Left ventricle myocardium inferior (tissue), 1 donor: Measurements from ENCODE around the gene BAZ1B. TPM values are rescaled to one million over a fixed set of nuclear protein-coding genes. Genes with fewer than 3 reads are reported as not detected.
"Not testable (repeated sequence)": the region's sequence is repeated elsewhere in the genome, so short reads cannot be mapped to it uniquely, and the experiment has no call there.

ENCODE experiments used
- DNase-seq: peaks from one replicate; pipeline ENCODE4 v3.0.0-alpha.2; 2020
- H3K27ac ChIP-seq: fragments of 200-600 bp; replicated peaks from 2 replicates; pipeline ENCODE4 v1.8.0; 2021
- H3K27me3 ChIP-seq: fragments of 200-600 bp; 2 replicates; pipeline ENCODE4 v1.8.0; 2021; ENCODE audit warnings: low read depth
- H3K36me3 ChIP-seq: fragments of 200-600 bp; 2 replicates; pipeline ENCODE4 v1.8.0; 2021
- H3K4me1 ChIP-seq: fragments of 200-600 bp; 2 replicates; pipeline ENCODE4 v1.8.0; 2021
- H3K4me3 ChIP-seq: fragments of 200-600 bp; 2 replicates; pipeline ENCODE4 v1.8.0; 2021; ENCODE audit warnings: mild to moderate bottlenecking, moderate library complexity
- H3K9me3 ChIP-seq: fragments of 200-600 bp; replicated peaks from 2 replicates; pipeline ENCODE4 v1.8.0; 2021
- intact Hi-C: fragments of 100-400 bp; cut with micrococcal nuclease; formaldehyde crosslinking; loops from one replicate; pipeline ENCODE4 v1.11.0; 2022
- total RNA-seq: library from RNA; stranded (reverse); fragmentation: NEBNext Ultra II Directional; extraction: Animal tissue kit (Norgen Biotek cat#: 25700); gene quantifications from one replicate; pipeline ENCODE4 v1.2.1, GENCODE V29; 2021
- TF ChIP-seq, protein P1 (sequence below): fragments of 200-600 bp; IDR thresholded peaks from 2 replicates; pipeline ENCODE4 v1.8.0; 2021; ENCODE audit warnings: antibody characterized with exemption, mild to moderate bottlenecking, borderline replicate concordance
- donor health status: DM: no; HTN: yes; CAD: no; lungs with severe emphysema.

The BAZ1B gene
- total RNA-seq, 1 donor from 2014 or later: 38.9 TPM

DNA sequence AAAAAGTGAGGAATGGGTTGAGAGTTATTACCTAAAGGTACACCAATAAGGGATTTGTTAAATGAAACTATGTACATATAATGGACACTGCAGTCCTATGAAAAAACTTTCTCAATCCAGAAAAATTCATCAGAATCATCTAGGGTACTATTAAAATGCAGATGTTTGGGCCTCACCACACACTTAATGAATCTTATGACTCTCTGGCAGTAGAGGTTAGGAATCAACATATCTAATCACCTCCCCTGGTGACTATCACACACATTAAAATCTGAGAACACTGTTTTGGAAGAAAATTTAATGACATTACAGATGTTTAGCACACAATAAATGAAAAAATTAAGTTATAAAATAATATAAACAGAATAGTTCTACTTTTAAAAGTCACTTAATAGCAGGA, 32.1 kb downstream of the BAZ1B start:
- intact Hi-C loops: no loop called here
- Histone ChIP-seq H3K27me3 (no peaks in the 10 kb centered on the region), H3K4me3 (no peak overlapping the region), H3K36me3 (peaks cover 96% of the 10 kb centered on the region), H3K9me3 (no peaks in the 10 kb centered on the region), H3K27ac (no peak overlapping the region), H3K4me1 (no peaks in the 10 kb centered on the region)
- TF ChIP-seq, protein P1, sequence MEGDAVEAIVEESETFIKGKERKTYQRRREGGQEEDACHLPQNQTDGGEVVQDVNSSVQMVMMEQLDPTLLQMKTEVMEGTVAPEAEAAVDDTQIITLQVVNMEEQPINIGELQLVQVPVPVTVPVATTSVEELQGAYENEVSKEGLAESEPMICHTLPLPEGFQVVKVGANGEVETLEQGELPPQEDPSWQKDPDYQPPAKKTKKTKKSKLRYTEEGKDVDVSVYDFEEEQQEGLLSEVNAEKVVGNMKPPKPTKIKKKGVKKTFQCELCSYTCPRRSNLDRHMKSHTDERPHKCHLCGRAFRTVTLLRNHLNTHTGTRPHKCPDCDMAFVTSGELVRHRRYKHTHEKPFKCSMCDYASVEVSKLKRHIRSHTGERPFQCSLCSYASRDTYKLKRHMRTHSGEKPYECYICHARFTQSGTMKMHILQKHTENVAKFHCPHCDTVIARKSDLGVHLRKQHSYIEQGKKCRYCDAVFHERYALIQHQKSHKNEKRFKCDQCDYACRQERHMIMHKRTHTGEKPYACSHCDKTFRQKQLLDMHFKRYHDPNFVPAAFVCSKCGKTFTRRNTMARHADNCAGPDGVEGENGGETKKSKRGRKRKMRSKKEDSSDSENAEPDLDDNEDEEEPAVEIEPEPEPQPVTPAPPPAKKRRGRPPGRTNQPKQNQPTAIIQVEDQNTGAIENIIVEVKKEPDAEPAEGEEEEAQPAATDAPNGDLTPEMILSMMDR: no peak
- no peak for DNase-seq

DNA sequence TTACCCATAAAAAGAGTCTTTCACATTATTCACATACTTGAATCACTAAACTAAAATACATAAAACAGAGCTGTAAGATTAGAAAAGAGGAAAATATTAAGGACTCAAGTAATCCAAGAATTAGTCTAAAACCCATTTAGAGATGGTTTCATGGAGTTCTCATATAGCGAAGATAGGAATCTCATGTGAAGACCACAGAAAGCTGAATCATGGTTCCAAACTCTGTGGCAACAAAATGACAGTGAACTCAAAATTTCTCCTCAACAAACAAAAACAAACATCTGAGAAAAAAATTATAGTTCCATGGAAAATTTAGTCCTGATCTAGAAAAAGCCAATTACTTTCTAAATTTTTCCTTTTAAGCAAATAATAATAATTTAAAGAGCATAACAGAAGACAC, 34.6 kb downstream of the BAZ1B start:
- Histone ChIP-seq H3K27me3 (no peaks in the 10 kb centered on the region), H3K4me3 (no peak overlapping the region), H3K9me3 (no peaks in the 10 kb centered on the region), H3K4me1 (peaks cover 8% of the 10 kb centered on the region), H3K36me3 (peaks cover 84% of the 10 kb centered on the region), H3K27ac (no peak overlapping the region)
- intact Hi-C loops: no loop called here
- TF ChIP-seq, protein P1: no peak
- DNase-seq: no peak

DNA sequence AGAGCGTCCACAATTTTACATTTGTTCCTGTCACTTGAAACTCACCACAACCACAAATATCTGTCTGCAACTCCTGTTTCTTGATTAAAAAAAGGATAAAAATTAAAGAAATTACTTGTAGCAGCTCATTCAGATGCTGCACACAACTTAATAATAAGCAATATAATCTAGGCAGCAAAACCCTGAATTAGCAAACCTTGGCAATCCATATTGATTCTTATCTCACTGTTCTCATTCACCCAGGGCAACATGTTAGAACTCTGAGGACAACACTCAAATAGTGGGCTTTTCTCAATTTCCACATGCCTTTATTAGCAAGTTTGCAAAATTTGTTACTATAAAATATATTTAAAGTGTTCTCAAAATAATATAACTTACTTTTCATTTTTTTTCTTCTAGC, 38.9 kb downstream of the BAZ1B start:
- H3K36me3 ChIP-seq: peaks cover 70% of the 10 kb centered on the region

DNA sequence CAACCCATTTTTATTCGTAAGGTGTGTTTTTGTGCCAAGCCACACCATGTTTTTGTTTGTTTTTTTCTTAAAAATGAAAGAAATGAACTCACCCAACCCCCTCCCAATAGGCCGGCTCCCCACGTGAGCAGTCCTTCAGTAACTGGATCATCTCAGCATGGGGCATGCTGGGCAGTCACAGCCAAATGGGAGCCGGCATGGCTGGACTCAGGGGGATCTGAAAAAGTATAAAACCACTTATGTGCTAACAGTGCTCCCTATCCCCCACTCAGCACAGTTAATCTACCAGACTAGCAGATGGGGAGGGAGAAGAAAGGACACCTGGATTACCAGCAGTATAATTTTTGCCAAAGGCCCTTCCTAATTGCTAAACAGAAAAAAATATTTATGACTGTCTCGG, 39.3 kb downstream of the BAZ1B start:
- no peaks in the 10 kb centered on the region for H3K27me3 ChIP-seq
- H3K9me3 ChIP-seq: no peaks in the 10 kb centered on the region
- H3K4me3 ChIP-seq: no peak overlapping the region
- TF ChIP-seq, protein P1: no peak
- H3K27ac ChIP-seq: no peak overlapping the region
- H3K4me1 ChIP-seq: peaks cover 8% of the 10 kb centered on the region
- intact Hi-C loops: no loop called here
- no peak for DNase-seq
- peaks cover 70% of the 10 kb centered on the region for H3K36me3 ChIP-seq

More for the DNA sequence above, 38.9 kb downstream of the BAZ1B start:
- Histone ChIP-seq H3K27me3 (no peaks in the 10 kb centered on the region), H3K4me3 (no peak overlapping the region), H3K4me1 (peaks cover 8% of the 10 kb centered on the region), H3K9me3 (no peaks in the 10 kb centered on the region), H3K27ac (no peak overlapping the region)
- TF ChIP-seq, protein P1: no peak
- intact Hi-C loops: no loop called here
- no peak for DNase-seq

DNA sequence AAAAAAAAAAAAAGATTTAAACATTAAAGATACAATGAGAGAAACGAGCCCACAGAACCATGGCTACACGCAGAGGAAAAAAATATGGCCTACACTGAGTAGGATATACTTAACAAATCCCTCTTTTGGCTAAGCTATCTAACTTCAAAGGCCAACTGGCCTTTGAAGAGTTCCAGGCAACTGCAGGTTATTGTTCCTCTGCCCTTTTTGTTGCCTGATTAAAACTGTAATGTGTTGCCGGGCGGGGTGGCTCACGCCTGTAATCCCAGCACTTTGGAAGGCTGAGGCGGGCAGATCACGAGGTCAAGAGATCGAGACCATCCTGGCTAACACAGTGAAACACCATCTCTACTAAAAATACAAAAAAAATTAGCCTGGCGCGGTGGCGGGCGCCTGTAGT, 40.6 kb downstream of the BAZ1B start:
- intact Hi-C loops: not testable (repeated sequence)

DNA sequence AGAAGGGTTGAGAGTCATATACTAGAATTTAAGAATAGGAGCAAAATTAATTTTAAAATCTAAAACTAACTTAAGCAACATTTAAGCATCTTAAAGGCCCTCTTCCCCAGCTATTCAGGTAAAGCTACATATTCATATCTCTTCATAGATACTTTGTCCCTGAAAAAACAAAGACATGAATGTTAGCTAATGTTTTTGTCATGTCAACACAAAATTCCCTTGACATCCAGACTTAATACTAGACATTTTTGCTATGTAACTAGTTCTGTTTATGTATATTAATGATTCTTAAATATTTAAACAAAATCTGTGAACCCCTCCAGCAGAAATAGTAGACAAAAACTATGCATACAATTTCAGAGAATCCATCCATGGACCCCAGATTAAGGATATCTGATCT, 43.5 kb downstream of the BAZ1B start:
- intact Hi-C loops: no loop called here
- peaks cover 15% of the 10 kb centered on the region for H3K4me1 ChIP-seq
- TF ChIP-seq, protein P1: no peak

More for the DNA sequence above, 40.6 kb downstream of the BAZ1B start:
- not testable (repeated sequence) for H3K9me3 ChIP-seq, H3K4me3 ChIP-seq, H3K27ac ChIP-seq, DNase-seq, H3K27me3 ChIP-seq
- peaks cover 11% of the 10 kb centered on the region for H3K4me1 ChIP-seq
- peaks cover 70% of the 10 kb centered on the region for H3K36me3 ChIP-seq

More for the DNA sequence above, 43.5 kb downstream of the BAZ1B start:
- no peaks in the 10 kb centered on the region for H3K9me3 ChIP-seq
- H3K36me3 ChIP-seq: peaks cover 78% of the 10 kb centered on the region
- no peak for DNase-seq
- no peak overlapping the region for H3K4me3 ChIP-seq
- no peaks in the 10 kb centered on the region for H3K27me3 ChIP-seq
- no peak overlapping the region for H3K27ac ChIP-seq
